HS-5 (cell line): Measurements from ENCODE around the gene PPP2R2B.
"Not testable (repeated sequence)": the region's sequence is repeated elsewhere in the genome, so short reads cannot be mapped to it uniquely, and the experiment has no call there.

Experiments
- DNase-seq: peaks from one replicate; pipeline ENCODE4 v3.0.0-alpha.2; 2012; ENCODE audit warnings: low read depth

The PPP2R2B gene

DNA sequence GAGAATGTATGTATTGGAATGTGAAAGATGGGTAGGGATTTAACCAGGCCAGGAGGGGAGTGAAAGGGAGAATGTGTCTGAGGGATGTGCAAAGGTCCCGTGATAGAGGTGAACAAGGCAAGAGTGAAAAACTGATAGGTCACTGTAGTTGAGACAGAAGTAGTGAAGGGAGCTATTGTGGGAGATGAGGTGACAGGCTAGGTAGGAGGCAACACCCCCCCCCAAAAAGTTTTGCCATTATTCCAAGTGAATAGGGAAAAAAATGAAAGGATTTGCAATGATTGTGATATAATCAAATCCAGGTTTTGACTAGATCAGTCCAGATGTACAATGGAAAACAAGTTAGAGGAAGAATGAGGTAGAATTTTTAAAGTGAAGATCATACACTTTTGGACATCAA, 226.0 kb downstream of the PPP2R2B start:
- no peak for DNase-seq

DNA sequence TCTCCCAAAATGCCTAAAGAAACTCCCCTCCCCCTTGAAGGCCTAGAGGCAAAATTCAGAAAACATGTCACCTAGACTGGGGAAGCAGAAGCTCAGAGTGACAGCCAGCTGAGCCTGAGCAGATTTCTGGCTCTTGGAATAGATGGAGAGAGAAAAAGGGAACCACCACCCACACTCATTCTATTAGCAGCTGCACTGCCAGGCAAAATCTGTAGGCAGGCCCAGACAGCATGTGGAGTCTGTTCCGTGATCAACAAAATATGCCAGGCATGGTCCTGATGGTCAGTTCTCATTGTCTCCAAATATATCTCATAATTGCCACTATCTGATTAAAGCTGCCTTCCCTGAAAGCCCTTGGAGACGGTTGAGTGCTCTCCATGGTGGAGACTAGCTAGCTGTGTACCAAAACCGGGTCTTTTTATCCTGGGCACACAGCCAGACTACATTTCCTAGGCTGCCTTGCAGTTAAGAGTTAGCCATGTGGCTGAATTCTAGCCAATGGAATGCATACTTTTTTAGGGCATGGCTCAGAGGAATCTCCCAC, 230.8 kb downstream of the PPP2R2B start:
- DNase-seq = no peak

DNA sequence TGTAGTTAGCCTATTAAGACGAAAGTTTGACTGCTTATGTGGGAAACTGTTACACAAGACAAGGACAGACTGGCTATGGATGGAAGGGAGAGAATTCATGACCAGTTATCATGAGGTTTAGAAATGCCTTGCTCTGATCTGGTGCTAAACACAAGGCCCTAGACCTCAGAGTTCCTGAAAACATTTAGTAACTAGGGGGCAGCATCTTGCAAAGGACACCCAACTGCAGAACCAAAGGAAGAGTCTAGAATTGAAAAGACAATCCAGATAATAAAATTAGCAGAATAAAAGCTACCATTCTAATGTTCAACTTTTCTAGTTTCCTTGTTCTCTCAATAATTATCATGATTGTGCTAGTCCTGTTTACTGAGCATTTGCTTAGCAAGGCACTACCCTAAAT, 232.1 kb downstream of the PPP2R2B start:
- DNase-seq = no peak

DNA sequence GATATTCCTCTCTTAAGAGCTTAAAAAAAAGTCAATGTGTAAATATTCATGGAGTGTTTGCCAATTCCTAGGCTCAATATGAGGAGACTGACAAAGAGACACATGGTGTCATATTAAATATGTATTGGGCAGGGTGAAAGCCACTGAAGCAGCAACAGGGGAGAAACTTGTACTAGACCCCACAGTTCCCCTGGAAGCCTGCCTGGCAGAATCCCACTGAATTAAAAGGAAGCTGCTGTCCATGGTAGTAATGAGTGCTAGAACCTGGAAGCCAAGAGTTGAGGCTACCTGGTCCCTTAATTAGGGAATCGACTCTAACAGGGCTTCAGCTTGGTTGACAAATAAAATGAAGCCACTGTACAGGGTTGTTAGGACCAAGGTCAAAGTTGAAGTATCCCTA, 233.2 kb downstream of the PPP2R2B start:
- DNase-seq = no peak

DNA sequence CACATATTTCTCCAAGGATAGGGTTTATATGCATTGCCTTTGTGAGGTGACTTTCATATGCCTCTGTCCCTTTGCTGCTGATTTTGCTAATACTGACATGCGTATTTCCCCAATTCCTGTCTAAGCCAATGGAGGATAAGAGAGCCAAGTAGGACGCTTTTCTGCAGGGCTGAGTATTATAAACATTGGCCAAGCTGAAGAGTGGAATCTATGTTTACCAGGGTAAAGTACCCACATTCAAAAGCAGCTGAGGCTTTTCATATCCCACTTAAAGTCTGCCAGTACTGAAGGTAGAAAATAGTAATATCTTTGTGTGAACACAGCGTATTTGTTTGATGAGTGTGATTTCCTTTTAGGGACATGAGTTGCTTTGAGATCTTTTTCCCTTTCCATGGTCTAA, 233.7 kb downstream of the PPP2R2B start:
- DNase-seq = no peak

DNA sequence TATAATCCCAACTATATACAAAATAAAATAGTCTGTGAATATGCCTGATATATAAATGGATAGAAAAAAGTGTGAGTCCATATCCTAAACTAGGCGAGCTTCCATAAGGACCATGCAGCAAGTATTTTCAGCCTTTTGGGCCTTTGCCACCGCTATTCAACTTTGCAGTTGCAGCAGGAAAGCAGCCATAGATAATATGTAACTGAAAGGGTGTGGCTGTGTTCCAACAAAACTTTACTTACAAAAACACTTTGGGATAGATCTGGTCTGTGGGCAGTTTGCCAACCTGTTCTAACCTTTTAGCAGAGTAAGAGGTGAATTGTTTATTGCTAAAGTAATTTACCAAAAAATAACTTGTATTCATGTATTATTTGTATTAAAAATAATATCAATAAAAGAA, 234.8 kb downstream of the PPP2R2B start:
- DNase-seq = no peak

DNA sequence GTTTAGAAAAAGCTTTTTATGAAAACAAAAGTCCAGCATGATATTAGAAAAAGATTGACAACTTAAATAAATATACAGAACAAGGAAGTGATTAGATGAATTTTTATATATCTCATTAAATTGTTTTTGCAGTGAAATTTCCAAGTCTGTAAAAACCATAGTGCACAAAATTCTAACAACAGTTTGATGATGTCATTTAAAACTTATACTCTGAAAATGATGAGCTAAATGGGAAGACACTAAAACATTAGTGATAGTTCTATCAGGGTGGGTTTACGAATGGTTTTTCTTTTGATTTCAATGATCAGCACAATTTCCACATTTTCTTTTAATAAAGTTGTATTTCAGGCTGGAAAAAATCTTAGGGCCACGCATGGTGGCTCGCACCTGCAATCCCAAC, 236.1 kb downstream of the PPP2R2B start:
- DNase-seq = no peak

DNA sequence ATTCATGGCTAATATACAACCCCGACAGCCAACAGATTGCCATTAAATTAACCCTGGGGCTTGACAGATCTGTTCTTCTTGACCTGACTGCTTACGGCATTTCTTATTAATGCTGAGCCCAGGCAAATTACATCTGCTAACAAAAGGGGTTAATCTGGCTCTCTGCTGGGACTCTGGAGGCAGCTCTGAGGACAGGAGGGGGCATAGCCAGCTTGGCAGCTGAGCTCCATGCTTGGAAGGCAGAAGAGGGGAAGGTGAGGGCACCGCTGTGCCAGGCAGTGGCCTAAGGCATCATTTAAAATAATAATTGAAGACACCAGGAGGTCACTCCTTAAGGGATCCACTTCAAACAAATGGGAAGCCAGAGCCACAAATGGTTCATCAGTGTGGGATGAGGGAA, 236.6 kb downstream of the PPP2R2B start:
- no peak for DNase-seq

DNA sequence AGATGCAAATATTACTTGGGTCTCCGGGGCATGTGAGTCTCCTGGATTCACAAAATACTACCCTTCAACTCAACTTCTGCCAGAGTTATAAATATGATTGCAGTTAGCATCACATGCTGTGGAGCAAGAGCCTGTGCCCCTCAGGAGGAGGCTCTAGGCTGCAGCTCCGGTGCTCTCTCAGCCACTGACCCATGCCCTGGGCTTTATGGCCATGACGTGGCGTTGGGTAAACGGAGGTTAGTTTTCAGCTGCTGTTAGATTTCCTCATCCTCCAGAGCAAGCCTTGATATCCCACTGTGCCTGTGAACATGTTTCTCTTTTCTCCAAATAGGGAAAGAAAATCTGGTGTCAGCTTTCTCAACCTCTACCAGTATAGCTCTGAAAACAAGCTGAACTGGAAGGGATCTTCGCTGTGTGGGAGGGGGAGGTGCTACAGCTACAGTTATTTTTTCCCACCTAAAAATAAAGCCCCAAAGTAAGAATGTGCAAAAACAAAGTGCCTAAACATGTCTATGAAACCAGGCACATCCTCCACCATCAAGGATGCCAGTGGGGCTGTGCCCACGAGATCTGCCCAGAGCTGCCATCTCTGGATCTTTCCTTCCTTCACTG, 238.2 kb downstream of the PPP2R2B start:
- DNase-seq = no peak

DNA sequence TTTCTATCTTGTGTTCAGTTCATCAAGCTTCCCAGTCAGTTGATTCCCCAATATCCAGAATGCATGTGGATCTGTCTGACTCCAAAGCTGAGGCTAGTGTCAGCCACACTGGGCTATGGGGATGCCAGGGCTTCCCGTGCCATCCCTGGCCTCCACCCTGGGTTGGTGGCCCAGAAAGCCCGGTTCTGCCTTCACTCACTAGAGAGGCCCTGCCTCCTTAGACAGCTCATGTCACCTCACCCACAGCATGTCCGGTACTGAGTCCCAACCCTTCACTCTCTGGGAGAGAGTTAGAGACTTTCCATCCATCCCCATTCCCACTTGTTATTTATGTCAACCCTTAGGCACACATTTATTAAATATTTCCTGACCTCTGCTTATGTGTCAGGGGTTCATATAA, 243.1 kb downstream of the PPP2R2B start:
- no peak for DNase-seq

DNA sequence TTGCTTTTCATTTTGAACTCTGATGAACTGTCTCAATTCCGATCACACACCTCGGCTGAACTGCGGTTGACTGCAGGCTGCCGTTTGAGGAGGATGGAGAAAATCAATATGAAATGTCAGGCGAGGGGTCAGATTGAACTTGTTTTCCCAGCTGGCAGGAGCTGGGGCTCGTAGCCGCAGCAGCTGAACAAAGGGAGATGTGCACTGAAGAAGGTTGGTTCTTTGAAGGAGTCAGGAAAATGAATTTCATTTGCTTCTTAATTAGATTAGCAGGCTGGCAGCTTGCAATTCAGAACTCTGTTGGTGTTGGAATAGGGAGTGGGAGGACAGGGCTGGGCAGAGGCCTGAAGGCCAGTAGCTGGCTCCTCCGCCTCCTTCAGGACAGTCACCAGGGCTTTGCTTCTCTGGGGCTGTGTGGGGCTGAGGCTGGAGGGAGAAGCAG, 245.2 kb downstream of the PPP2R2B start:
- DNase-seq = no peak

DNA sequence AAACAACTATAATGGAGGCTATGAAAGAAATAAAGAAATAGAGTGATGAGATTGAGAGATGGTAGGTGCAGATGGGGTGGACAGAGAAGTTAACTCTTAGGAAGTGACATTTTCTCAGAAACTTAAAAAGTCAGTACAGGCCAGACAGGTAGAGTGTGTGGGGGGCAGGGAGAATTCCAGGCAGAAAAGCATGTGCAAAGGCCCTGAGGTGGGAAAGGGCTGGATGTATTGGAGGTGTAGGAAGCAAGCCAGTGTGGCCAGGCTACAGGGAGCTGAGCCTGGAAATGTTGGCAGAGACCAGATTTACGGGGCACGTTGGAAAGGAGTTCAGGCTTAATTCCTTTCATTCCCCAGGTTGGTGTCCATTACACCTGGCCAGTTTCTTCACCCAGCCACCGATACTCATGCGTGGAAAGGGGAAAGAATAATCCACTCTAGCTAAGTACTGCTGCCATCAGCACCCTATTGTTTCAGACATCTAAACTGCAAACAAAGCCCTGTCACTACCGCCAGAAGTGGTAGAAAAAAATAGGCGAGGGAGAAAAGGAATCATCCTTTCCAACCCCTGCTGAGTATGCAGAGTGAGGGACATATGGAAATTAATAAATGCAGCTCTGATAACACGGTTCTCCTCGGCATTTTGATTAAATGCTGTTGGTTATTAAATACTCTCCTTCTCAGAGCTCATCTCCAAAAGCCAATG, 245.8 kb downstream of the PPP2R2B start:
- no peak for DNase-seq

DNA sequence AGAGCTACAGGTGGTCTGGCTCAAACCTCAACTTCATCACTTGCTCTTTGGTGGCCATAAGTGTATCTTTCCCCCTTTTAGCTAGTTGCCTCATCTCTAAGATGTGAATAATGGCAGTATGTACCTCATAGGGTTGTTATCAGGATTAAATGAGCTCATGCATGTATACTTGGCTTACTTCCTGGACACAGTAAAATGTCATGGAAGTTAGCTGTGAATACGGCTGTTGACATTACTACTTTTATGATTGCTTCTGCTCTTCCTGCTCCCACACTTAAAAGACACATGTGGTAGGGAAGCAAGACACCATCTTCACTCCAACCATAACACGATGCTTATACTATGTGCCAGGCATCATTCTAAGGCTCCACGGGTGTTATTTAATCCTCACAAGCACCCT, 248.1 kb downstream of the PPP2R2B start:
- DNase-seq = no peak

DNA sequence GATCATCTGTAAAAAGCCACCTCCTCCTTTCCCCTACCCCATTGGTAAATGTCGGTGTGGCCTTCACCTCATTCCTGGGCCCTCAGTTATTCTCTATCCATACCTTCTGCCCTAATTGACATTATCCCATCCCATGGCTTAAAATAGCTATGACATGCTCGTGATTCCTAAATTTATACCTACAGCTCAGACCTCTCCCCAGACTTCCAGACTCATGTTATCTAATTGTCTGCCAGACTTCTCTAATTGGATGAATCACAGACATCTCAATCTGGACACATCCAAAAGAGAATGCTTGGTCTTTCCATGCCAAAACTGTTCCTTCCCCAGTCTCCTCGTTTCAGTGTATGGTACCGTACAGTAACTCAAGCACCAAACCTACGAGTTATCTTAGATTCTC, 249.6 kb downstream of the PPP2R2B start:
- DNase-seq = no peak

DNA sequence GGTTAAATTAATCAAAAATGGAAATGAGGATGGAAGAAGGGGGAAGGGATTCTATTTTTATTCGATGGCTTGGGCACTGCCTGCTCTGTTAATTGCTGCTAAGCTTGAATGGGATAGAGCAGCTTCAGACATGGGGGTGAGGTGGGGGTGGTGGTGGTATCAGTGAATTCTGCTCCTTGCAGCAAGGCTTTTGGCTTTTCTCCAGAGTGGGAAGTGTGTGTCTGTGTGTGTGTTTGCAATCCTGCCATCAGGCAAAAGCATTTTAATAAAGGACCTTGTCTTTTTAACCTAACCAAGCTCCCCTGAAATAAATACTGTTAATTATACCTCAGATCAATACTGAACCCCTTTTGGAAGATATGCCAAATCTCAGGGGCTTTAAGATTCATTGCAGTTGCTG, 251.6 kb downstream of the PPP2R2B start:
- DNase-seq = no peak

DNA sequence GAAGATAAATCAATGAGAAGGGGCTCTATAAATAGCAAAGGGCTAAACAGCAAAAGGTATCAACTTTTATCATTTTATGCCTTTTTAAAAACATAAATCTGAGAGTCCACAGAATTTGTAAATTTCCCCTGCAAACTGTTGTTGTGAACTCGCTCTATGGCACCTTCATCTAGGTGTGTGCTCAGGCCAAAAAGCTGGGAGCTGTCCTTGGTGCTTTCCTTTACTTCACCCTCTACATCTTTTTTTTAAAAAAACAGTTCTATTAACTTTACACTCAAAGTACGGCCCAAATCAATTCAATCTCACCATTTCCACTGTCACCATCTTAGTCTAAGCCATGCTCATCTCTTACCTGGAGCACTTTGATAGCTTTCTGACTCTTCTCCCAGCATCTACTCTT, 254.4 kb downstream of the PPP2R2B start:
- DNase-seq = no peak

DNA sequence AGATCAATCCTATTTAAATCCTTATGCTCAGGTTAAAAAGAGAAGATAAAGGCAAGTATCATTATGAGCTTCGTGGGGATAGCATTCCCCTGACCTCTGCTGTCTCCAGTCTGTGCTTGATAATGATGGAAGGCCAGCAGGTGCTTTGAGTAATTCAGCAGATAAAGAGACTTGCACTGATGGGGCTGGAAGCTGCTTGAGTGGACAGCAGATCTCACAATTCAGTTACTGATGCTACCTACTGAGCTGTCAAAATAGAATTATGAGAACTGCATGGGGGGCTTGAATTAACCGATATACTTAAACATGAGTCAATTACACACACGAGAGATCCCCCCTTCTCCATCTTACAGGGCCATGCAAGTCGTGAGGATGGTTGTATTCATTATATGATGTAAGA, 254.9 kb downstream of the PPP2R2B start:
- no peak for DNase-seq

DNA sequence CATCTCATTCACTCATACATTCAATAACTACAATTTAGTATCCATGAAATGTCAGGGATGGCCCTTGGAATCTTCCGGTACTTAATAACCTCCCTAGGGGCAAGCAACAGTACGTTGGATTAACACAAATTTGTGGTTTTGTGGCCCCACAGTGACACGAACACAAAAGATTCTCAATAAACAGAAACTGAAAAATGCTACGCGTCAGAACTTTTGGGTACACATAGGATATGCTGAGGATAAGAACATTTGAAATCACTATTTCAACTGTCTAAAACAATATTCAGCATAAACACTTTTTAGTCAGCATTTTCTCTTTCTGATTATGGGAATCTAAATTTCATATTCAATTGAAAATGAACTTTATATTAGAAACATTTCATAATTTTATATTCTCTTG, 255.5 kb downstream of the PPP2R2B start:
- DNase-seq = no peak

DNA sequence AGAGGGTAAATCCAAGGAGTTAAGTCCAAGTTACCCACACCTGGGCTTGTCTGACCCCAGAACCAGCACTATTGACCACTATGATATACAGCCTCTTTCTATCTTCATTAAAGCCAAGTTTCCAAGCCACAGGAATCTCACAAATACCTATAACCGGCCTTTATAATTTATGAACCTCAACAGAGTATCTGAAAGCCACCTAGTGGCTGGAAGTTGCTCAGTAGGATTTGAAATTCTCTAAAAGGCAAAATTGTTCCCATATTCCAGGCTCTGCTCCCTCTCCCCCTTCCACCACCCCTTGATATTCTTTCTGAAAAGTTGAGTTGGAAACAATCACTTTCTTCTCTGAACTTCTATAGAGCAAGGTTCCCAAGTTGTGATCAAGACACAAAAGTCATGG, 256.2 kb downstream of the PPP2R2B start:
- DNase-seq = peak; percentile 5

DNA sequence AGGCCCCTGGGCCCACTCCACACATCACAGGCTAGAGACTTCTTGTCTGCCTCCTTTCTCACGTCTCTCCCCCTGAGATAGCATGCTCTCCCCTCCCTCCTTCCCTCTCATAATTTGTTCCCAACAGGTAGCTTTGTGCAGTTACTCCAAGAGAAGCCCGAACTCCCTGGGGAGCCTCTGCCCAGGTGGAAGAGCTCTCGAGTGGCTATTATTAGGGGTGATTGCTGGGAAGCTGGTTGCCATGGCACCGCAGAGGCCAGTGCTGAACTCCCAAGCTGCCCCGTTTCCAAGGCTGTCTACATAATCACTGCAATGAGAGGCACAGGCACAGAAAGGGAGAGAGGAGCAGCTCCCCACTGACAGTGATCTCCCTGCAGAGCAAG, 257.9 kb downstream of the PPP2R2B start:
- DNase-seq = no peak

DNA sequence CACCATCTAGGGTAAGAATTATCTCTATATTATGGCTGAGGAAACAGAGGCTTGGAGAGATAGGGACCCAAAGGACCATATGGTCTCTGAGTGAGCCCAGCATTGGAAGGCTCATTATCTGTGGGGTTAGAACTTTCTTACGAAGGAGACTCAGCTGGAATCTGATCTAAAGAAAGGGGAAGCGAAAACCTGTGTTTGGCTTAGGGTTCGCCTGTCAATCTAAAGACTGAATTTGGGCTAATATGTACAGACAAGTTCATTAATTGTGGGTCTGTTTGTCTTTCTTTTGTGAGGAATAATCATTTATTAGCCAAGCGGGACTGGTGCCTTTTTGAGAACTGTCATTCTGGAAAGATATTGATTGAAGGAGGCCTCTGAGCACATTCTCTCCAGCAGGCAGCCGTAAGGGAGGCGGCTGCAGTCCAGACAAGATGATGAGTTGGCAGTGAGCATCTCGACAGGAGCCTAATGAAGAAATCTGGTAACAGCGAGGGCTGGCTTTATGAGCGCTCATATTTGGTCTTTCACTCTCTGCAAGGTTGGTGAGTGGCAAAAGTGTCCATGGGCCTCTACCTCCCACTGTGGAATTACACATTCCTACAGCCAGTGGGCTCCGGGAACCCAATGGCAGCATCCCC, 258.4 kb downstream of the PPP2R2B start:
- no peak for DNase-seq

DNA sequence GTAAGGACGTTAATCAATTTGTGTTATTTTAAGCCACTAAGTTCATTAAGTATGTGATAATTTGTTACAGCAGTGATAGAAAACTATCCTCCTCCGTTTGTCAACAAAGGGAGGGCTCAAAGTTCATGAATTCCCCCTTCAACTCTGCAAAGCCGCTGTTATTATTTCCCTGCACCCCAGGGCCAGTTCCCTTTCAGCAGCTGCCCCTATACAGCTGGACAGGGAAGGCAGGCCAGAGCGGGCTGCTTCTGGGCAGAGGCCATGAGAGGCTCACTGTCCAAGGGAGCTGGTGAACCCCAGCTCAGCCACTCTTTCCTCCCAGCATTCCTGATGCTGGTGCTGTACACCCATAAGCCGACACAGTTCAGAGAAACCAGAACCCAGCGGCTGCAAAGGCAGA, 260.1 kb downstream of the PPP2R2B start:
- no peak for DNase-seq

DNA sequence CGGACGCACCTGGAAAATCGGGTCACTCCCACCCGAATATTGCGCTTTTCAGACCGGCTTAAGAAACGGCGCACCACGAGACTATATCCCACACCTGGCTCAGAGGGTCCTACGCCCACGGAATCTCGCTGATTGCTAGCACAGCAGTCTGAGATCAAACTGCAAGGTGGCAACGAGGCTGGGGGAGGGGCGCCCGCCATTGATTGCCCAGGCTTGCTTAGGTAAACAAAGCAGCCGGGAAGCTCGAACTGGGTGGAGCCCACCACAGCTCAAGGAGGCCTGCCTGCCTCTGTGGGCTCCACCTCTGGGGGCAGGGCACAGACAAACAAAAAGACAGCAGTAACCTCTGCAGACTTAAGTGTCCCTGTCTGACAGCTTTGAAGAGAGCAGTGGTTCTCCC, 268.8 kb downstream of the PPP2R2B start:
- DNase-seq = not testable (repeated sequence)
